T-helper 22 cell (primary cell): ENCODE results near the gene PRKN.

Experiments
- DNase-seq: peaks from one replicate; pipeline ENCODE4 v3.0.0-alpha.2; 2020; ENCODE audit warnings: low read depth

Gene PRKN

DNA sequence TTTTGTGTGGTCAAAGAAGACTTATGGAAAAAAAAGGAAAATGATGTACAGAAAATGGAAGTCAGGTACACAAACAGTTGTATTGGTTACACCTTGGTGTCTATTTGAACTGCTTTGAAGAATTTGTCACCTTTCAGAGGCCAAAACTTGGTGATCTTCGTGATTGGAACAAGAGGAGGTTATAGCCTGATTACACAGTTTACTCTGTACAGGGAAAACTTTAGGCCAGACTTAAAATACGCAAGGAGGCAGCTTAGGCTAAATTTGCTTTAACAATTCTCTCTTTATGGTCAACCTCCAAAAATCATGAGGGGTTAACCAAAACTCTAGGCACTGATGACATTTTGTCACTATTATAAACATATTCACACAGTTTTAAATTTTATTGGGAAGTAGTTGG, 353.7 kb downstream of the PRKN start:
- no peak for DNase-seq

DNA sequence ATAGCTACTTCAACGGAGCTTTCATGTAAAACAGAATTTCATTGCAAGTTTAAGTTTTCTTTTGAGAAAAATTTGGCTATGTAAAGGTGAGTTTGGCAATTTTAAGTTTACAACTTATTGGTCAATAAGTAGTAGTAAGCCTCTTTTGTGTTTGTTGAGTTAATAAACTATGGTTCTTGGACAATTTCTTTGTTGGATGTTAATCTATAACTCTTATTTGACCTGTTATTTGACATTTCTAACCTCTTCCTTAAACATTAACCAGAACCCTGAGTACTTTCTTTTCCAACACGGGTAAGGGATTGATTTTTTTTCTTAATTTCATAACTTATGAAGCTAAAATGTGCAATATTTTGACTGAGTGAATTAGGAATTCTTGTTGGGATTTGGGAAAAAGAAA, 354.4 kb downstream of the PRKN start:
- no peak for DNase-seq

DNA sequence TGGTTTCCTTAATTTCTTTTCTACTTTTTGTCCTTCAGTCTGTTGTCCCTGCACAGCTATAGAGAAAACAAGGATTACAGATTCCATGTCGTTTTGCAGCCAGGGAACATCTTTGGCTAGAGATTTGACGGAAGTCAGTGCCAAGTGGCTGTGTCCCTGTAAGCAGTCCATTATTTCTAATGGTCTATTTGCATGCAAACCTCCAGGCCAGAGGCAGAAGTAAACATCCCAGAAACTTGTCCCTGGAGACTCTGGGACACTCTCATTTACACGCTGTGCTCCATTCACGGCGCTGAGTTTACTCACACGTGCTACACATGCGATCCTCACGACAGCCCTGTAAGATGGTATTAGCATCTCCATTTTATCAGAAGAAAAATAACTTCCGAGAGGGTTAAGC, 355.5 kb downstream of the PRKN start:
- no peak for DNase-seq

- DNase-seq: no peak
Measured at GRCh38 chr6:162371121-162371520, 356.4 kb downstream of the PRKN start.

DNA sequence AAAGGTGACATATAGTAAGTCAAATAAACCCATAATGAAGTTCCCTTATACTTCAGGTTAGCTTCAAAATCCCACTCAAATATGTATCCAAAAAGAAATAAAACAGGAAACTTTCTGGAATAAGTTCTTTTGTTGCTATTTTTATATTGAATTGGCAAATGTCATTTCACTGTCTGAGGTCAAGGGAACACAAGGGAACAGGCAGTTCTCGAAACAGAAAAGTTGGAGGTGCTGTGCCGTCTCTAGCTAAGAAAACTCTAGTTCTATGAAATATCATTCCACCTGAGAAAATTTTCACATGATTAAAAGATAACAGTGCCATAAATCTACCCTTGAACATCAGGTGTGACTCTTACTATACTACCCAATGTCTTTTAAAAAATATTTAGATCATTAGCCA, 358.5 kb downstream of the PRKN start:
- no peak for DNase-seq

DNA sequence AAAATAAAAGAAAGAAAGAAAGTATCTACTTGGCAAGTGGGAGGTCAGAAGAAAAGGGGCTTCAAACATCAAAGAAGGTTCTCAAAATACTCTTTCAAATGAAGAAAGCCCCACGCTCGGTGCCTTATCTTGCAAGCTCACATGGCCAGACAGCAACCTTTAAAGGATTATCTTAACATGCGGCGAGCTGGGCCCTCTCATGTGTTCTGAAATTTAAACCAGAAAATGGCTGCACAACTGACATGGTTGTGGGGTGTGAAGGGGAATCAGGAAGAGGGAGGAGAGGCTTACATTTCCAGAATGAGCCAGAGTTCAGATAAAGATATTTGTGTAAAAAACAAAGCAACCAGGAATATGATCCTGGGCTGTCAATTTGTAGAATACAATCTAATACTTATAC, 363.1 kb downstream of the PRKN start:
- no peak for DNase-seq

DNA sequence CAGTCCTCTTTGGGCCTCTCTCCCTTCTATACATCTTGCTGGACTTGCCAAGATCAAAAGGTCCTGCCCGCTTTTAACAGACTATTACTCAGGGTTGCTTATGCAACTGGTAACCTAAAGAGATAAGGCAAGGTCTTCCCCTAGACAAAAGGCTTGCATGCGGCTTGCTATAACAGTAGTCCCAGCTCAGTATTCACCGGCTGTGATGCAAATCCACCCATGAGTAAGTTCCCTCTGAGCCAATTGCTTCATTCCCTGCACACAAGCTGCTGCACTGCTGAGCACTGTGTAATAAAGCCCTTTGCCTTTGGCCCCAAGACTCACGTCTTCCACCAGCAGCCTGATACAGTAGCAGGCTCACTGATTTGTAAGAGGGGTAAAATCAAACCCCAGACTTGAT, 363.8 kb downstream of the PRKN start:
- DNase-seq: no peak

- DNase-seq: no peak
Measured at GRCh38 chr6:162360901-162361567, 366.5 kb downstream of the PRKN start.

DNA sequence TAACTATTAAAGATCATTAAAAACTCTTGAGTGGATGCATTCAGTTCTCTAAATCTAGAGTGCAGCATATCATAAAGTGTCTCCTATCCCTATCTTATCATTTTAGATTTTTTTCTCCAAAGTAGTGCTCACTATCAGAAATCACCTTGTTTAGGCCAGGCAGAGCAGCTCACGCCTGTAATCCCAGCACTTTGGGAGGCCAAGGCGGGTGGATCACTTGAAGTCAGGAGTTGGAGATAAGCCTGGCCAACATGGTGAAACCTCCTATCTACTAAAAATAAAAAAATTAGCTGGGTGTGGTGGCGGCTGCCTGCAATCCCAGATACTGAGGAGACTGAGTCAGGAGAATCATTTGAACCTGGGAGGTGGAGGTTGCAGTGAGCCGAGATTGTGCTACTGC, 368.9 kb downstream of the PRKN start:
- no peak for DNase-seq

- no peak for DNase-seq
Measured at GRCh38 chr6:162345051-162345511, 382.5 kb downstream of the PRKN start.

DNA sequence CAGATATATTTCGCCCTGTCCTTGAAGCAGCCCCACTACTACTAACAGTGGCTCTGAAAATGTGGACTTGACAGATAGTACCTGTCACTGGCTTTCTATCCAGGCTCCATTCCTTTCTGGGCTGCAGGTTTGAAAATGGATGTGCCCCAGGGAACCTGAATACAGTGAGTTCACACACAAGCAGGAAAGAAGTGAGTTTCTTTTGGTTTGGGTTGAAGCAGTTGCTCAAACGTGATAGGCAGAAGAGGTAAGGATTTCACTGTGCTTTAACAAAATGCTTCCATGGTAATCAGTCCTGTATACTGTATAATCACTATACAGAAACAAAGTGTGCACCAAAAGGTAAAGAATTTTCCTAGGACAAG, 382.9 kb downstream of the PRKN start:
- DNase-seq: no peak

- DNase-seq: no peak
Measured at GRCh38 chr6:162343936-162344645, 383.5 kb downstream of the PRKN start.

- no peak for DNase-seq
Measured at GRCh38 chr6:162343198-162343935, 384.2 kb downstream of the PRKN start.

- DNase-seq: no peak
Measured at GRCh38 chr6:162337412-162337811, 390.2 kb downstream of the PRKN start.

- DNase-seq: no peak
Measured at GRCh38 chr6:162336359-162336758, 391.2 kb downstream of the PRKN start.

DNA sequence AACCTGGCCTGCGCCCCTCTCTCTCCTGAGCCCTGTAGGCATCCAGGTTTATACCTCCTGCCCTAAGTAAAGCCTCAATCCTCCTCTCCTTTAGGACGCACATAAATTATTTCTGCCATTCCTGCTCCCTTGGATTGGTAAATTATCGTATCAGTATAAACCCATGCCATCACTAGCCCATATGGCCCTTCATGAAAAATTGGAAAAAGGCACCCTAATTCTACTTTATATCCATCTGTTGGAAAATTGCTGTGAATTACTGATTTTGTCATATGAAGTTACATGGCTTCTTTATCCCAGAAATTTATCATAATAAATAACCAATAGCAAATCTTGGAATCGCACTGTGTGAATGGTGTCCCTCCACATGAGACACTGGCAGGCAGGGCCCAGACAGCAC, 395.2 kb downstream of the PRKN start:
- DNase-seq: no peak

- no peak for DNase-seq
Measured at GRCh38 chr6:162331911-162332310, 395.7 kb downstream of the PRKN start.

DNA sequence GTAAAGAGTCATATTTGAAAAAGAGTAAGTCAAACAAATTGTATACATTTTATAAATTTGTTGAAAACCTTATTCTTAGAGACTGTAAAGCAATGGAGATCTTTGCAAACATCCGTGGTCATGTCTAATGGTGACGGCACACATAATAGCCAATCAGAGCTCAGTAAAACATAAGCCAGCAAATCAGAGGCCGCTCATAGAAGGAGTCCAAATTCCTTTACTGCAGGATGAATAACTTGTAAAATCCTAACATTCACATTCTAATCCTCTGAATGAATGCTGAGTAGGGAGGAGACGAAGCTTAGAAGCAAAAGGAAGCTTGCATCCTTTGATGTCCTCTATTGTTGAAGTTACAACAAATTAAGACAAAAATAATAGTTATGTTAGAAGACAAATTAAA, 401.7 kb downstream of the PRKN start:
- no peak for DNase-seq

DNA sequence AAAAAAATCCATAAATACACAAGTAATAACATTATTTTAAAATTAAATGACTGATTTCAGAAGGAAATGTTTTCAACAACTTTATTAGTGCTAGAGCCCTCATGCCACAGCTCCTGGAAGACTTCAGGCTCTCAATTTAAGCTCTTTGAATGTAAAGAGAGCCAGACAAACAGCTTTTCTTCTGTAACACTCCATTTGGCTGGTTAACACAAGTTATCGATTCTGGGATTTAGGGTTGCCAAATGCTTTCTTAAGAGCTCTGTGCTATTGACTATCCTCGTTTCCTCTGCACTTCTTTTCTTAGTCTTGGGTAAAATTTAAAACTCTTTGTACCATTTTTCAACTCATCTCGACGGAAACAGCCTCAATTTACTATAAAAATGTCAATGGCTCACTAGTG, 402.5 kb downstream of the PRKN start:
- no peak for DNase-seq

DNA sequence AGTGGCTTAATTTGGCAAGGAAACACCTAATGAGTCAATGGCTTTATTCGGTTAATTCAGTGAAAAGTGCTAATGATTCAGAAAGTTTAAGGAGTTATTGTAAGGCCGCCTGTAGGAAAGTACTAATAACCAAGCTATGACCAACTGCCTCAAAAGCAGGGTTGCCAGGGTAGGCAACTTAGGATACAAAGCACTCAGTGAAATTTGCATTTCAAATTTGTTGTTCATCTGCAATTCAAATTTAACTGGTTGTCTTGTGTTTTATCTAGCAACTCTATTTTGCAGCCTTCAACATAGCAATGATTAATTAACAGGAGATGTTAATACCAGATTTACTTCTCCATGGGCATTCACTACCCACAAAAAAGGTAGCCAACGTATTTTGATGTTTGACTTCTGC, 412.3 kb downstream of the PRKN start:
- DNase-seq: no peak

DNA sequence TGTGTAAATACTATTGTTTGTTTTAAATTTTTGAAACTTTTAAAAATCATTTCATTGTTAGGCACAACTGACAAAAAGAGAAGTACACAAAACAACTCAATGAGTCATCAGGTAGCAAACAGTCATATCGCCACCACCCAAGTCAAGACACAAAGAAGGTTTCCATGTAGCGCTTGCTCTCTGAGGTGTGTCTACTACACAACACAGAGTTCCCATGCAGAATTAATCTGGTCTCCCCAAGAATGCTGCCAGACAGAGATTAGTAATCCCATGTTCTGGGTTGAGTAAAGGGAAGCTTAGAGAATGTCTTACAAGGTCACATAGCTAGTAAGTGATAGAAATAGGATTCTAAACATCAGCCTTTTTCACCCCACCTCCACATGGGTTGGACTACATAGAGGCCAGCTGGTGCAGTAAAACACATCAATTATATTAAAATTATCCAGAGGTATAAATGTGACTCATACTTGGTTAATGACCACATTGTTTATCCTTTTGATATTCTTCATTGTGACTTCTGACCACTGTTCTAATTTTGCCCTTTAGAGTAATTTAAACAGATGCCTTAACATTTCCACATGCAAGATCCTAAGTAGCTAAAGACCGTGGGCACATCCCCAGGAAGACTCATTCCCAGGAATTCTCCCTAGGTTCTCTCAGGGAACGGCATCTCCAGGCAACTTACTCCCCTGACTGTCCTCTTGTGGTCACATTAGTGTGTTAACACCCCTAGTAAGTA, 413.5 kb downstream of the PRKN start:
- DNase-seq: no peak

- DNase-seq: no peak
Measured at GRCh38 chr6:162307865-162308264, 419.7 kb downstream of the PRKN start.

DNA sequence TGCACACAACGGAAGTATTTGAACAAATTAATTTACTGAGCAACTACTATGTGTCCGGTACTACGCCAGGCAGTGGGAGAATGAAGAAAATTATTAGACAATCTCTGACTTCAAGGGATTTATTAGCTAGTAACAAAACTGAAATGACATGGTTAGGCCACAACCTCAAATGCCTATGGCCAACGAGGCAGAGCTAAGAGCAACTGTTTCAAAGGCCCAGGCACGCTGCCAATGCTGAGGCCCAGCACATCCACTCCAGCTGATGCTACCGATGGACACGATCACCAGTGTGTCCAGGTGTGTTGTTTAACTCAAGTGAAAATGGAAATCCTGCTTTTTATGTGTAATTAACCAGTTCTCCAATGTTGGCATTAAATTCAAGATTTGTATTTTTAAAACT, 420.9 kb downstream of the PRKN start:
- DNase-seq: no peak
